ENCODE data around the gene SNX24. TPM values are rescaled to one million over a fixed set of nuclear protein-coding genes. Genes with fewer than 3 reads are reported as not detected.

The SNX24 gene
- total RNA-seq, 4 donors from 2014 or later, result 10.7 to 29.9 (median 16.1) TPM

GRCh38 chr5:122879076-122879475 is 33.7 kb downstream of the SNX24 start:
- no peak for DNase-seq
- intact Hi-C loops (cut with DNase I; ENCODE audit: low total_unique reads), result no loop called here
- in situ Hi-C loops (cut with MboI; ENCODE audit: low pct_ligation_motif_present in 1 of 4, low pct_unique_long_range_greater_than_20kb in 1 of 4, low sequenced_read_pairs in 3 of 4), result no loop called here
- Histone ChIP-seq H3K27me3 (no peaks in the 10 kb centered on the region), H3K9me3 (no peaks in the 10 kb centered on the region), H3K4me3 (no peak overlapping the region), H3K36me3 (no peaks in the 10 kb centered on the region), H3K27ac (no peak overlapping the region), H3K4me1 (peaks cover 0 to 21% (median 0%) of the 10 kb centered on the region in 4 donors)
- 99 to 100% methylated on average over 3 of the region's 3 CpGs for WGBS, 2 donors (ENCODE audit: low coverage in 1 of 2)
- TF ChIP-seq CTCF (IDR thresholded peaks at IDR 0.05) (no peak), POLR2AphosphoS5 (IDR thresholded peaks at IDR 0.05) (no peak), POLR2A (IDR thresholded peaks at IDR 0.05) (no peak), EP300 (IDR thresholded peaks at IDR 0.05; ENCODE audit: low read depth) (no peak)

GRCh38 chr5:122880170-122880689 is 34.8 kb downstream of the SNX24 start:
- WGBS, 2 donors (ENCODE audit: low coverage in 1 of 2), result 89% methylated on average over 4 of the region's 4 CpGs

GRCh38 chr5:122880749-122881148 is 35.3 kb downstream of the SNX24 start:
- in situ Hi-C loops (cut with MboI; ENCODE audit: low pct_ligation_motif_present in 1 of 4, low pct_unique_long_range_greater_than_20kb in 1 of 4, low sequenced_read_pairs in 3 of 4), result no loop called here
- Histone ChIP-seq H3K27me3 (no peaks in the 10 kb centered on the region), H3K36me3 (no peaks in the 10 kb centered on the region), H3K4me3 (no peak overlapping the region), H3K9me3 (no peaks in the 10 kb centered on the region), H3K27ac (no peak overlapping the region), H3K4me1 (peaks cover 0 to 28% (median 0%) of the 10 kb centered on the region in 4 donors)
- no peak for DNase-seq
- TF ChIP-seq POLR2AphosphoS5 (IDR thresholded peaks at IDR 0.05) (no peak), EP300 (IDR thresholded peaks at IDR 0.05; ENCODE audit: low read depth) (no peak), CTCF (IDR thresholded peaks at IDR 0.05) (no peak), POLR2A (IDR thresholded peaks at IDR 0.05) (no peak)
- 73 to 87% methylated on average over 2 to 3 of the region's 3 CpGs for WGBS, 2 donors (ENCODE audit: low coverage in 1 of 2)
- intact Hi-C loops (cut with DNase I; ENCODE audit: low total_unique reads), result no loop called here

More at GRCh38 chr5:122880170-122880689, 34.8 kb downstream of the SNX24 start:
- no peaks in the 10 kb centered on the region for H3K36me3 ChIP-seq
- H3K27ac ChIP-seq, result no peak overlapping the region
- H3K4me3 ChIP-seq, result no peak overlapping the region
- DNase-seq, result no peak
- TF ChIP-seq EP300 (IDR thresholded peaks at IDR 0.05; ENCODE audit: low read depth) (no peak), CTCF (IDR thresholded peaks at IDR 0.05) (no peak), POLR2AphosphoS5 (IDR thresholded peaks at IDR 0.05) (no peak), POLR2A (IDR thresholded peaks at IDR 0.05) (no peak)
- in situ Hi-C loops (cut with MboI; ENCODE audit: low pct_ligation_motif_present in 1 of 4, low pct_unique_long_range_greater_than_20kb in 1 of 4, low sequenced_read_pairs in 3 of 4) (no loop called here), intact Hi-C loops (cut with DNase I; ENCODE audit: low total_unique reads) (no loop called here)
- no peaks in the 10 kb centered on the region for H3K9me3 ChIP-seq
- H3K4me1 ChIP-seq, result peaks cover 0 to 28% (median 0%) of the 10 kb centered on the region in 4 donors
- H3K27me3 ChIP-seq, result no peaks in the 10 kb centered on the region

GRCh38 chr5:122882831-122883230 is 37.4 kb downstream of the SNX24 start:
- Histone ChIP-seq H3K9me3 (no peaks in the 10 kb centered on the region), H3K4me3 (no peak overlapping the region), H3K4me1 (peaks cover 0 to 28% (median 0%) of the 10 kb centered on the region in 4 donors), H3K27me3 (no peaks in the 10 kb centered on the region), H3K27ac (no peak overlapping the region), H3K36me3 (no peaks in the 10 kb centered on the region)
- no peak for DNase-seq
- TF ChIP-seq POLR2A (IDR thresholded peaks at IDR 0.05), result no peak
- no peak for TF ChIP-seq CTCF (IDR thresholded peaks at IDR 0.05)
- no peak for TF ChIP-seq POLR2AphosphoS5 (IDR thresholded peaks at IDR 0.05)
- no peak for TF ChIP-seq EP300 (IDR thresholded peaks at IDR 0.05; ENCODE audit: low read depth)
- 64 to 76% methylated on average over 3 of the region's 3 CpGs for WGBS, 2 donors (ENCODE audit: low coverage in 1 of 2)
- in situ Hi-C loops (cut with MboI; ENCODE audit: low pct_ligation_motif_present in 1 of 4, low pct_unique_long_range_greater_than_20kb in 1 of 4, low sequenced_read_pairs in 3 of 4) (no loop called here), intact Hi-C loops (cut with DNase I; ENCODE audit: low total_unique reads) (no loop called here)
